A673 (cell line): ENCODE measurements around the gene CILP. TPM values are rescaled to one million over a fixed set of nuclear protein-coding genes. Genes with fewer than 3 reads are reported as not detected.

Experiments
- Bru-seq: library from RNA; stranded (reverse); fragments of 400-500 nt; gene quantifications from one replicate; lab custom pipeline; 2021; lab: Mats Ljungman, UMichigan
- BruChase-seq, 2 experiments: library from RNA; stranded (reverse); fragments of 400-500 nt; gene quantifications; one replicate each; lab custom pipeline; 2021; lab: Mats Ljungman, UMichigan
- BruUV-seq: library from RNA; stranded (reverse); fragments of 400-500 nt; replicated peaks from 2 replicates; lab custom pipeline; 2021; lab: Mats Ljungman, UMichigan
- CTCF ChIA-PET: fragments of 300-600 bp; sonication (Branson Sonifier 250); formaldehyde crosslinking; loops from one replicate; lab custom pipeline; 2022; ENCODE audit warnings: antibody characterized with exemption; lab: Charles Lee
- POLR2A ChIA-PET: fragments of 300-600 bp; sonication (Branson Sonifier 250); formaldehyde crosslinking; loops from one replicate; lab custom pipeline; 2022; ENCODE audit warnings: antibody characterized with exemption; ENCODE audit not compliant: low non-redundant PET; lab: Charles Lee
- DNase-seq: peaks from one replicate; pipeline ENCODE4 v3.0.0-alpha.2; 2015; ENCODE audit warnings: low spot score
- H3K27ac ChIP-seq: fragments of 200-600 bp; sonication (generic); 2 replicates; pipeline ENCODE4 v1.5.1; 2016; ENCODE audit warnings: mixed run types, low read depth, mild to moderate bottlenecking, mixed read lengths, antibody characterized with exemption, low read length; ENCODE audit not compliant: poor library complexity, severe bottlenecking
- H3K27me3 ChIP-seq: fragments of 200-600 bp; sonication (generic); replicated peaks from 2 replicates; pipeline ENCODE4 v1.6.1; 2017; ENCODE audit warnings: mixed run types, low read depth, mild to moderate bottlenecking, mixed read lengths, antibody characterized with exemption, low read length; ENCODE audit not compliant: insufficient read depth, poor library complexity
- H3K36me3 ChIP-seq: fragments of 200-600 bp; sonication (generic); 2 replicates; pipeline ENCODE4 v1.6.1; 2016; ENCODE audit warnings: mixed run types, mild to moderate bottlenecking, mixed read lengths, antibody characterized with exemption, low read length; ENCODE audit not compliant: insufficient read depth, poor library complexity, severe bottlenecking
- H3K4me1 ChIP-seq: fragments of 200-600 bp; sonication (generic); 2 replicates; pipeline ENCODE4 v1.6.1; 2017; ENCODE audit warnings: mixed run types, mild to moderate bottlenecking, mixed read lengths, antibody characterized with exemption, low read length; ENCODE audit not compliant: insufficient read depth, poor library complexity, severe bottlenecking
- H3K4me3 ChIP-seq: fragments of 200-600 bp; sonication (generic); 2 replicates; pipeline ENCODE4 v1.5.1; 2016; ENCODE audit warnings: low read depth, mixed run types, mild to moderate bottlenecking, mixed read lengths, low read length; ENCODE audit not compliant: poor library complexity, severe bottlenecking
- H3K9me3 ChIP-seq: fragments of 200-600 bp; sonication (generic); 2 replicates; pipeline ENCODE4 v1.6.1; 2016; ENCODE audit warnings: mixed run types, low read depth, mild to moderate bottlenecking, mixed read lengths, antibody characterized with exemption, low read length; ENCODE audit not compliant: poor library complexity, severe bottlenecking
- CTCF ChIP-seq: fragments of 300-800, 200-600 bp; sonication (generic); conservative IDR thresholded peaks from 2 replicates; pipeline ENCODE4 v1.5.1; 2017; ENCODE audit warnings: low read depth, mild to moderate bottlenecking, antibody characterized with exemption, low read length, moderate library complexity, mixed read lengths
- EZH2 ChIP-seq: fragments of 200-600 bp; sonication (generic); IDR thresholded peaks from 2 replicates; pipeline ENCODE4 v1.6.1; 2017; ENCODE audit warnings: borderline replicate concordance, low read depth, mild to moderate bottlenecking, mixed read lengths, antibody characterized with exemption, low read length; ENCODE audit not compliant: poor library complexity, severe bottlenecking
- intact Hi-C: fragments of 100-400 bp; cut with micrococcal nuclease; formaldehyde crosslinking; loops from one replicate; pipeline ENCODE4 v1.10.0; 2022; ENCODE audit not compliant: unreplicated experiment
- long read RNA-seq: library from polyadenylated mRNA; stranded (forward); transcript quantifications from one replicate; pipeline ENCODE4 v2.0.0, GENCODE V29; 2022
- total RNA-seq: library from RNA; stranded (reverse); gene quantifications from 2 replicates; pipeline ENCODE4 v1.2.3, GENCODE V29; 2021

Gene CILP
- 0.04 TPM in 1 of 2 replicates, not detected in the other for total RNA-seq
- percentile 5 among the genes with signal in this experiment for Bru-seq, nascent RNA
- percentile 5 among the genes with signal in this experiment for BruChase-seq, experiment 1, labeled RNA remaining after a 2-hour chase
- percentile 17 among the genes with signal in this experiment for BruChase-seq, experiment 2, labeled RNA remaining after a 6-hour chase
- long read RNA-seq: 0 reads

- no peaks in the 10 kb centered on the region for H3K27me3 ChIP-seq
- H3K27ac ChIP-seq: no peak within 1 kb of the TSS
- ChIA-PET CTCF (no interaction called here), POLR2A (no interaction called here)
- DNase-seq: no peak
- TF ChIP-seq EZH2 (no peak), CTCF (no peak)
- H3K9me3 ChIP-seq: no peaks in the 10 kb centered on the region
- H3K4me1 ChIP-seq: peaks cover 7% of the 10 kb centered on the region
- BruUV-seq: no TSS peak
- no peak within 1 kb of the TSS for H3K4me3 ChIP-seq
- intact Hi-C loops: no loop called here
- no peaks in the 10 kb centered on the region for H3K36me3 ChIP-seq
These were observed at the start of gene CILP for GRCh38 chr15:65210770-65211481. Gene CILP (minus strand): TSS chr15:65211473. CDS start chr15:65209755, 1,718 bp downstream.

DNA sequence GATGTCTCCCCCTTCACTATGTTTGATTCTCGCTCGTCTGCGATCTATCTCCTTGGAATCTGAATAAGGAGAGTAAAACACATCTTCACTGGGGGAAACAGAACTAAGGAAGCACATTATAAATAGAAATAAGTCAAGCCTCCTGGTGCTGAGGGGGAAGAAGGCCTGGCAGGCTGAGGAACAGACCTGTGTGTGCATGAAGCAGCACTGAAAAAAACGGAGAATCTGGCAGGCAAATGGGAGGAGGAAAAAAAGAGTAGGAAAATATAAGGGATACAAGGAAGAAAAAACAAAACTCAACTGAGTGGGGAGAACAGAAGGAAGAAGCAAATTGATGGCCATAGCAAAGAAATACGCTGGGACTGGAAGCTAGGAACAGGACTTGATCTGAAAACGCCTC, 49.7 kb upstream of the CILP start:
- no peak for DNase-seq
- Histone ChIP-seq H3K36me3 (no peaks in the 10 kb centered on the region), H3K4me1 (no peaks in the 10 kb centered on the region), H3K27me3 (no peaks in the 10 kb centered on the region), H3K9me3 (no peaks in the 10 kb centered on the region), H3K27ac (no peak overlapping the region), H3K4me3 (no peak overlapping the region)
- ChIA-PET POLR2A (no interaction called here), CTCF (no interaction called here)
- intact Hi-C loops: no loop called here
- TF ChIP-seq CTCF: no peak
- no peak for TF ChIP-seq EZH2
- no TSS peak for BruUV-seq

DNA sequence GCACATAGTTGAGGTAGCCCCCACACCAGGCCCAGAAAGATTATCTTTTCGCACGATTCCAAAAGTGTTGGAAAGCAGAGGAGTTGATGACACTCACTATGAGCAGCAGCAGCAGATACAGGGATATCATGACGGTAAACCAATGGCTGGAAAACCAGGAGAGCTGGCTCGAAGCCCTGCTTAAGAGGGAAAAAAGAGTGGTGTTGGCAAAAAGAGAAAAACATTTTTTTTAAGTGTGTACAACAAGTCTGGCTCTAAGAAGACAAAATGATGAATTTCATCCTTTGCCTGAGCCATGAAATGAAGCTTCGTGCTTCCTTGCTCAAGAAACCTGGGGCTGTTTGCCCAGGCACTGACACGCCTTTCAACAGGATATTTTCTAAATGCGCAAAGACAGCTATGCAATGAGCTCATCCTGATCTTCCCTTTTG, 48.1 kb upstream of the CILP start:
- BruUV-seq: no TSS peak
- H3K27me3 ChIP-seq: no peaks in the 10 kb centered on the region
- DNase-seq: no peak
- no peak for TF ChIP-seq CTCF
- no peak for TF ChIP-seq EZH2
- ChIA-PET CTCF (no interaction called here), POLR2A (no interaction called here)
- intact Hi-C loops: no loop called here
- no peaks in the 10 kb centered on the region for H3K9me3 ChIP-seq
- H3K27ac ChIP-seq: no peak overlapping the region
- H3K4me1 ChIP-seq: no peaks in the 10 kb centered on the region
- H3K36me3 ChIP-seq: no peaks in the 10 kb centered on the region
- H3K4me3 ChIP-seq: no peak overlapping the region
